ENCODE results near the gene HOXB8.

HOXB8 gene

GRCh38 chr17:48579760-48580554, 35.1 kb downstream of the HOXB8 start:
- TF ChIP-seq TAF1 (IDR thresholded peaks at IDR 0.05; ENCODE audit: borderline replicate concordance, low read depth, low read length) (no peak), POLR2A (IDR thresholded peaks at IDR 0.05; ENCODE audit: low read depth, low read length) (no peak), POLR2AphosphoS5 (IDR thresholded peaks at IDR 0.05; ENCODE audit: low read depth, low read length) (no peak)
- FAIRE-seq (no peak), DNase-seq (ENCODE audit: insufficient read length) (no peak)

DNA sequence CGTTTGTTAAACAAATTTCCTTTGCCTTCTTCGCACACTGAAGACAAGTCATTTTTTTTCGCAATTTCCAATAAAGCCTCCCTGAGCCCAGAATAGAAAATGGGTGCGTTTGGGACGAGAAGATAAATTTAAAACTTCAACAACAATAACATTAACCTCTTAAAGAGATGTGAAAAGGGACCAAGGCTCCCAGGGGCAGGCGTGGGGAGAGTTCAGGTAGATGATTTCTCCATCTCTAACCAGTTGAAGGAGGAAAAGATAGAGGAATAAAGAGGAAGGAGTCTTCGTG, 35.7 kb downstream of the HOXB8 start:
- no peak for TF ChIP-seq POLR2A (IDR thresholded peaks at IDR 0.05; ENCODE audit: low read depth, low read length)
- no peak for TF ChIP-seq POLR2AphosphoS5 (IDR thresholded peaks at IDR 0.05; ENCODE audit: low read depth, low read length)
- TF ChIP-seq TAF1 (IDR thresholded peaks at IDR 0.05; ENCODE audit: borderline replicate concordance, low read depth, low read length), result no peak
- no peak for FAIRE-seq
- DNase-seq (ENCODE audit: insufficient read length), result no peak

DNA sequence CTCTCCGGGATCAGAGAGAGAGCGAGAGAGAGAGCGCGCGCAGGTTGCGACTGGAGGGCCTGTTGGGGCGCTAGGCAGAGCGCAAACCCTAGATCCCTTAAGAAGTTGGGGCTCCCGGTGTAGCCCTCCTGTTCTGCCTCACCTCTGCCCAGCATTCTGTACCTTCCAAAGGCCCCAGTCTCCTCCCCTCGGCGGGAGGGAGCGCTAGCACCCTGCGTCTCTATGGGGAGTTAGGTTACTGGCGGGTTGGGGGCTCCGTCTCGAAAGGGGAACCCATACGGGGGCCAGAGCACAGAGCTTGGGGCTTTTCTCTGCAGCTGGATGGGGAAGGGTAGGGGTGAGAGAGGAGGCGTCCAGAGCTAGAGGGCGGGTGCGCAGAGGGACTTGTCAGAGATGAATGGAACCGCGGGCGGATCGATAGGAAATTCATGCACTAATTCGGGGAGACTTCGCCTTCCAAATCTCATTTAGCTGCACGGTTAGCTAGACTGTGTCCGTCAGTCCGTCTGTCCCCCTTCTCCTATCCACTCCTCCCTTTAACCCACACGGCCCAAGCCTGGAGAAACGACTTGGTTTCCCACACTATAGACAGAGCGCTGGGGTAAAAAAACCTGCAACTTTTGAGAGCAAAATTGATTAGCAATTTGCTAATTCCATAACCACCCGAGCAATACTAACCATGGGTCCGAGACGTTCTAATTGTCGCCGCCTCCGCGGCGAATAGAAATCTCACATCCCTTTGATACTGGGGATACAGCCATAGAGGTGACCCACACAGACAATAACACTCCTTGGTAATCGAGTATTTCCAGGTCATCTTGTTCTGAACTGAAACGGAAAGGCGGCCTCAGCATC, 36.2 kb downstream of the HOXB8 start:
- peak; percentile 87 for FAIRE-seq
- TF ChIP-seq TAF1 (IDR thresholded peaks at IDR 0.05; ENCODE audit: borderline replicate concordance, low read depth, low read length), result no peak
- TF ChIP-seq POLR2A (IDR thresholded peaks at IDR 0.05; ENCODE audit: low read depth, low read length), result peak; percentile 15; the same call in 1 of the 2 replicates
- DNase-seq (ENCODE audit: insufficient read length), result peak; percentile 55

GRCh38 chr17:48577946-48578615, 37.0 kb downstream of the HOXB8 start, which contains the start of gene HOXB4:
TSS of gene HOXB4 (minus strand) at chr17:48578350. CDS start at chr17:48578319, 31 bp downstream.
- peak; percentile 76 for DNase-seq (ENCODE audit: insufficient read length)
- TF ChIP-seq POLR2A (IDR thresholded peaks at IDR 0.05; ENCODE audit: low read depth, low read length), result peak; percentile 45; the same call in 1 of the 2 replicates
- no peak for TF ChIP-seq TAF1 (IDR thresholded peaks at IDR 0.05; ENCODE audit: borderline replicate concordance, low read depth, low read length)
- no peak; the same call in 1 of the 2 replicates for TF ChIP-seq POLR2AphosphoS5 (IDR thresholded peaks at IDR 0.05; ENCODE audit: low read depth, low read length)
- peak; percentile 71 for FAIRE-seq

GRCh38 chr17:48577330-48577945, 37.7 kb downstream of the HOXB8 start:
- DNase-seq (ENCODE audit: insufficient read length), result no peak
- FAIRE-seq, result no peak
- TF ChIP-seq TAF1 (IDR thresholded peaks at IDR 0.05; ENCODE audit: borderline replicate concordance, low read depth, low read length), result no peak

- no peak for TF ChIP-seq TAF1 (IDR thresholded peaks at IDR 0.05; ENCODE audit: borderline replicate concordance, low read depth, low read length)
- no peak for TF ChIP-seq POLR2AphosphoS5 (IDR thresholded peaks at IDR 0.05; ENCODE audit: low read depth, low read length)
- no peak for TF ChIP-seq POLR2A (IDR thresholded peaks at IDR 0.05; ENCODE audit: low read depth, low read length)
- FAIRE-seq, result no peak
- no peak for DNase-seq (ENCODE audit: insufficient read length)
Measured at GRCh38 chr17:48576479-48577309, 38.4 kb downstream of the HOXB8 start.

GRCh38 chr17:48575673-48576478, 39.2 kb downstream of the HOXB8 start:
- FAIRE-seq (peak; percentile 48), DNase-seq (ENCODE audit: insufficient read length) (no peak)
- TF ChIP-seq TAF1 (IDR thresholded peaks at IDR 0.05; ENCODE audit: borderline replicate concordance, low read depth, low read length), result no peak
- TF ChIP-seq POLR2AphosphoS5 (IDR thresholded peaks at IDR 0.05; ENCODE audit: low read depth, low read length), result no peak
- TF ChIP-seq POLR2A (IDR thresholded peaks at IDR 0.05; ENCODE audit: low read depth, low read length), result no peak

DNA sequence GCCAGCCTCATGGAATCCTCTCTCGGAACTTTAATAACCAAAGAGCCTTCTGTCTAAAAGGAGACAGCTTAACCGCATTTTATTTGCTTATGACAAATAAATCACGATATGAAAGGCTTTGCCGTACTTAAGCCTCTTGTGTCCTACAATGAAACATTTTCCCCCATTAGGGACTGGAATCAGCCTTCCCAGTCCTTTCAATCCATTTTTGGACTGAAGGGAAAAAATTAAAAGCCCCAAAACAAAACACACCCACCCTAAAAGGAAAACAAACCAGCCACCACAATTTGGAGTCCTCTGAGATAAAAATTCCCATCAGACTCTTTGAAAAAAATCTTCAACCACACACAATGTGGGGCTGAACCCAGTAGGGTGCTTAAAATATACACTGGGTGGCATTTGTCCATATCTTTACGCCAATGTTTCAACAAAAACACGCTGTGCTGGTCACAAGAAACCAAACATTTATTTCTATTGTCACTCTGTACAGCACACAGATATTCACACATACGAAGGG, 40.0 kb downstream of the HOXB8 start:
- DNase-seq (ENCODE audit: insufficient read length), result no peak
- TF ChIP-seq TAF1 (IDR thresholded peaks at IDR 0.05; ENCODE audit: borderline replicate concordance, low read depth, low read length), result no peak
- TF ChIP-seq POLR2A (IDR thresholded peaks at IDR 0.05; ENCODE audit: low read depth, low read length), result no peak
- TF ChIP-seq POLR2AphosphoS5 (IDR thresholded peaks at IDR 0.05; ENCODE audit: low read depth, low read length), result no peak
- FAIRE-seq, result peak; percentile 9

DNA sequence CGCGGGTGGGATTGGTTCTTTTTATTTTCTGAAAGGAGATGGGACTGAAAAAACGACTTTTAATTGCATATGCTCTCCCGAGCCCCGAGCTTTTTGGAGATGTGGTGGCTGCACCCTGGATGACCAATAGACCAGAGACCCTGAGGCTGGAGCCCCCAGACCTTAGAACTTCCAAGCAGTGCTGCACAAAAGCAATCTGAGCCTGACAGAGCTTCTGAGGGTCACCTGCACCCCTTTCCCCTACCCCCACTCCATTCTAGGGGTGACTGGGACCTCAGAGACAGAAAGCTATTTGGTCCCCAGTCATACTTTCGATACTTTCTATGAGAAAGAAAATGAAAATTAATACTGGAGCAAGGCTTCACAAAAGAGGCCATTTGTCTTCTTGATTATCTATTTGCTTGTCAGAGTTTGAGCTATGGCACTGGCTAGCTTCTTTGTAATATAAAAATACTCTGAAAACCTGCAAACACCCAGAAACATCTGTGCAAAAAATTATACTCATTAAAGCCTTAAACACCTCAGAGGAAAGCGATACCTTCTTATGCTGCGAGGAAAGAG, 40.5 kb downstream of the HOXB8 start:
- FAIRE-seq, result no peak
- DNase-seq (ENCODE audit: insufficient read length), result no peak
- TF ChIP-seq POLR2A (IDR thresholded peaks at IDR 0.05; ENCODE audit: low read depth, low read length), result no peak
- no peak for TF ChIP-seq TAF1 (IDR thresholded peaks at IDR 0.05; ENCODE audit: borderline replicate concordance, low read depth, low read length)
- no peak for TF ChIP-seq POLR2AphosphoS5 (IDR thresholded peaks at IDR 0.05; ENCODE audit: low read depth, low read length)

All from GM12892 (cell line).